Stimulated activated CD4-positive, alpha-beta T cell treated with anti-CD3 and anti-CD28 coated beads, Interleukin-4, amount 100 ng/mL, for 4 hours (primary cell): ENCODE results near the gene TLE5.
"Not testable (repeated sequence)": the region's sequence is repeated elsewhere in the genome, so short reads cannot be mapped to it uniquely, and the experiment has no call there.

Experiments used
- DNase-seq, 2 experiments: peaks; one replicate each; pipeline ENCODE4 v3.0.0-alpha.2; 2020

The TLE5 gene

GRCh38 chr19:3041761-3042620 lies 20.3 kb downstream of the TLE5 start:
- DNase-seq = no peak

- DNase-seq = no peak
Observed at GRCh38 chr19:3041327-3041726, 21.0 kb downstream of the TLE5 start.

GRCh38 chr19:3039641-3040077 lies 22.6 kb downstream of the TLE5 start:
- DNase-seq = peak in 1 of 2 experiments; percentile 33

- no peak for DNase-seq
Observed at GRCh38 chr19:3039125-3039524, 23.2 kb downstream of the TLE5 start.

GRCh38 chr19:3038214-3038613 lies 24.1 kb downstream of the TLE5 start:
- DNase-seq = no peak

- not testable (repeated sequence) for DNase-seq
Observed at GRCh38 chr19:3036977-3037544, 25.2 kb downstream of the TLE5 start.

GRCh38 chr19:3036119-3036976 lies 25.9 kb downstream of the TLE5 start:
- DNase-seq = peak; percentile 68 to 75

- DNase-seq = peak; percentile 84 to 95
Observed at GRCh38 chr19:3035542-3036118, 26.7 kb downstream of the TLE5 start.

- DNase-seq = no peak
Observed at GRCh38 chr19:3034656-3035541, 27.4 kb downstream of the TLE5 start.

- DNase-seq = no peak
Observed at GRCh38 chr19:3034406-3034655, 28.0 kb downstream of the TLE5 start.

GRCh38 chr19:3033595-3034405 lies 28.5 kb downstream of the TLE5 start:
- DNase-seq = no peak

GRCh38 chr19:3031607-3031867 lies 30.8 kb downstream of the TLE5 start:
- DNase-seq = no peak

GRCh38 chr19:3029065-3029923 lies 33.0 kb downstream of the TLE5 start, which contains the start of gene TLE2:
TLE2 (minus strand) TSS chr19:3029280; CDS start chr19:3028904, 376 bp downstream.
- DNase-seq = no peak

GRCh38 chr19:3028305-3029064 lies 33.8 kb downstream of the TLE5 start:
- DNase-seq = no peak

GRCh38 chr19:3027981-3028304 lies 34.4 kb downstream of the TLE5 start:
- no peak for DNase-seq

- no peak for DNase-seq
Observed at GRCh38 chr19:3027292-3027691, 35.0 kb downstream of the TLE5 start.

- DNase-seq = no peak
Observed at GRCh38 chr19:3026768-3027167, 35.5 kb downstream of the TLE5 start.

- DNase-seq = no peak
Observed at GRCh38 chr19:3025549-3025886, 36.8 kb downstream of the TLE5 start.

- no peak for DNase-seq
Observed at GRCh38 chr19:3024870-3025548, 37.3 kb downstream of the TLE5 start.

- no peak for DNase-seq
Observed at GRCh38 chr19:3024509-3024869, 37.8 kb downstream of the TLE5 start.
